Measurements from ENCODE around the gene WFIKKN1.

The WFIKKN1 gene

DNA sequence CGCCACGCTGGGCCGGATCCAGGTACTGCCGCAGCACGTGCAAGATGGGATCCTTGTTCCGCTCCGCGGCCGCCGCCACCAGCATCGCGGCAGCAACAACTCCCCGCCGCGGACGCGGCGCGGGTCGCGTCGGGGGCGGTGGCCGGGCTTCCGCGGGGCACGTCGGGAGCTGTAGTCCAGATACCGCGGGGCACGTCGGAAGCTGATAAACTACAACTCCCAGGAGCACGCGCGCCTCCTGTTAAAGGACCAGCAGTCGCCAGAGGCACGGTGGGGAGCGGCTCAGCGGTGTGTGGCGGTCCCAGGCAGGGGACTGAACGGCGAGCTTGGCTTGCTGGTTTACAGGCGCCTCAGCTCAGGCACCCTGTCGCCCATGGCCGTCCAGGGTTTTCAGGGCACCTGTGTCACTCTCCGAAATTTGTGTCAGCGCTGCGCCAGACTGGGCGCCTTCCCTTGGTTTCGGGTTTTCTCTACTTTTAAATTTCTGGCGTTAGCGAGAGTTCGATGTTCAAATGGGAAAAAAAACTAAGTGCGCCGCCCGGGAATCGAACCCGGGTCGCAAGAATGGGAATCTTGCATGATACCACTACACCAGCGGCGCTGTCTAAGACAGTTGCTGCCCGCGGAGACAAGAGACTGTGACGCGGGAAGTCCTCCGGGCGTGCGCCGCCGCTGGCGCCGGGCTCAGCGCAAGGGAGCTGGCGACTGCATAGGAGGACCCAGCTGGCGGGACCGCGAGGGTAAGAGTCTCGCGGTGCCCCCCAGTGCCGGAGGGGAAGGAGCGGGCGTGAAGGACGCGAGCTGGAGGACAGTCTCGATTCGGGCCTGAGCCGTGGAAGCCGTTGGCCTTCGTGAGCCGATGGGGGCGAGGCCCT, 5.7 kb downstream of the WFIKKN1 start, which contains the start of gene METTL26:
METTL26 (minus strand) TSS at position 100 of the 875 bp plus-strand sequence; CDS start at position 85, 15 bp downstream.
- peak; percentile 98 for DNase-seq

GRCh38 chr16:637081-638018, 6.6 kb downstream of the WFIKKN1 start:
- peak; percentile 68 for DNase-seq

- no peak for DNase-seq
Observed at GRCh38 chr16:638034-638543, 7.3 kb downstream of the WFIKKN1 start.

- DNase-seq, result no peak
Observed at GRCh38 chr16:638836-639235, 8.1 kb downstream of the WFIKKN1 start.

- DNase-seq, result no peak
Observed at GRCh38 chr16:640614-641013, 9.8 kb downstream of the WFIKKN1 start.

DNA sequence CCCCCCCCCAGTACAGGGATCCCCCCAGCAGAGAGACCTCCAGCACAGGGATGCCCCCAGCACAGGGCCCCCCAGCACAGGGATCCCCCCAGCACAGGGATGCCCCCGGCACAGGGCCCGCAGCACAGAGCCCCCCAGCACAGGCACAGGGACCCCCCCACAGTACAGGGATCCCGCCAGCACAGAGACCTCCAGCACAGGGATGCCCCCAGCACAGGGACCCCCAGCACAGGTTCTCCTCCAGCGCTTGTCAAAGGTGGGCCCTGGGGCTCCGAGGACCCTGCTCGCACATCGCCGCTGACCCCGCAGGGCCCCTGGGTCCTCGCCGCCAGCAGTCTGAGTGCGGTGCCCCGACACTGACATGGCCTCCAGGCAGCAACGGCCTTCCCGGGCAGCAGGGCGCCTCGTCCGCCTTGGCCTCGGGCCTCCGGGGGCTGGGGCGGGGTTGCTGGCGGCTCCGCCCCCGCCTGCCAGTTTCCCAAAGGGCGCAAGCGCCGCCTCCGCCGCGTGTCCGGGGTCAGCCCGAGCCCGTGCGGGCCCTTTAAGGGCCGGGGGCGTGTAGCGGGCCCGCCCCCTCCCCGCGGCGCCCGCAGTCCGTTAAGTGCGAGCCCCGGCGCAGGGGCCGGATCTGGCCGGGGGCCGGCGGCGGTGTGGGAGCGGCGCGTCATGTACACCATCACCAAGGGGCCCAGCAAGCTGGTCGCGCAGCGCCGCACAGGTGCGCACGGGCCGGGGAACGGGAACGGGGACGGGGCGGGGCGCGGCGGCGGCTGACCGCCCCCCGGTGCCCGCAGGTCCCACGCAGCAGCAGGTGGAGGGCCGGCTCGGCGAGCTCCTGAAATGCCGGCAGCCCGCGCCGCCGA, 10.8 kb downstream of the WFIKKN1 start, which contains the start of gene MCRIP2:
MCRIP2 (plus strand) TSS at position 503 of the 863 bp plus-strand sequence; CDS start at position 667, 164 bp downstream.
- peak; percentile 86 for DNase-seq

- DNase-seq, result peak; percentile 66
Observed at GRCh38 chr16:642189-643049, 11.6 kb downstream of the WFIKKN1 start.

DNA sequence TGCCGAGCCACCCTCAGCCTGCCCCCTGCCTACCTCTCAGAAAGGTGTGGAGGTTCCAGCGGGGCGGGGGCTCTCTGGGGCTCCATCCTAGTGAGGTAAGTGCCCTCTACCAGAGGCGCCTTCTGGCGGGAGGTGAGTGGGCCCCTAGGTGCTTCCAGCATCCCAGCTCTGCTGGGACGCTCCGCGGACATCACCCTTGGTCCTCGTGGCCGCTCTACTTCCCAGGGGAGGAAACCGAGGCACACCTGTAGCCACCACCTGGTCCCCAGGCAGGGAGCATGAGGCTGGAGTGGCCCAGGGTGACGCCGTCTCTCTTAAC, 12.2 kb downstream of the WFIKKN1 start:
- DNase-seq, result no peak

GRCh38 chr16:644556-644955, 13.8 kb downstream of the WFIKKN1 start:
- no peak for DNase-seq

DNA sequence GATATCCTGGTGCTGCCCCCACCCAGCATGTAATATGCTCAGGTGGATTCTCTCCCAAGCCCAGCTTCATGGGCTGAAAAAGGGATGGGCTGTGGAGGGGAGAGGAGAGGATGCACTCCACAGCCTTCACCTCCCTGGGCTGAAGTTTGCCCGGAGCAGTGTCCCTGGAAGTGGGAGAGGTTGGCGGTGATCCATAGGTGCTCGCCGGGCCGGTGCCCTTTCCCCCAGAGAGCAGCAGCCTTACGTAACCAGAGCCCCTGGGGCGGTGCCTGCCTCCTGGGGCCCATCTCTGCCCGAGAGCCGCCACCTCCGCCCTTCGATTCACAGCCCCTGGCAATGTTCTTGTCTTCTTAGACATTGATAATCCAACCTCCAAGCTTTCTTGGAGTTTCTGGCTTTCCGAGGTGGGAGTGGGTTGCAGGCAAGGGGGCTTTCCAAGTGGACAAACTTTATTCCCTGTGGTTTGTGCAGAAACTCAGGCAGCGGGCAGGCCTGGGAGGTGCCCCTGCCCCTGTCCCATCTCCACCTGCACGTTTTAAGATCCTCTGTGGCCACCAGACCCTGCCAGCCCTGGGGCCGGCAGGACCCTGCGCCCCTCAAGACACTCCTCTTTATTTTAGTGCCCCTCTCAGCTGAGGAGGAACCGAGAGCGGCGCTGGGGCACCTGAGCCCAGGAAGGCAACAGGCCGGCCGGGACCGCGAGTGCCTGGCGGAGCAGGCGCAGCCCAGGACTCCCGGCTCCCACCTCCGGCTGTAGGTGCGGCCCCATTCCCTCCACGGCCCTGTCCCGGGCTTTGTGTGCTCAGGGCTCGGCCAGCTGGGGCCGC, 15.3 kb downstream of the WFIKKN1 start:
- no peak for DNase-seq

DNA sequence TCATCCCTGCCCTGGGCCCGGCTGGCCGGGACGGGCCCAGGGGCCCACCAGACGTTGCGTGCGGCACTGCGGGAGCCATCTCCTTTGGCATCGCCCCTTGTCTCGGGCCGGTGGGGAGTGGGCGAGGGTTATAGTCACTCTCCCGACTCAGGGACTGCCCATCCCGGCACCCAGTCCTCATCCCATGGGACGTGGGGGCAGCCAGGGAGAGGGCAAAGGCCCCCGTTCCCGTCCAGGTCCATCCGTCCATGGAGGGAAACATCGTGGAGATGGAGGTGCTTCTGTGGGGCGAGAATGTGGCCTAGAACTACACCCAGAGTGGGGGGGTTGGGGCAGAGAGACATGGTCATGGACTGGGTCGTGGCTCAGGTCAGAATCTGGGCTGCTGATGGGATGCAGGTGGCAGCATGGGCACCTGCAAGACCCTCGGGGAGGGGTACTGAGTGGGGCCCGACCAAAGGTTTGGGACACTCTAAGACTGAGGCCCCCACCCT, 15.9 kb downstream of the WFIKKN1 start:
- DNase-seq, result no peak

DNA sequence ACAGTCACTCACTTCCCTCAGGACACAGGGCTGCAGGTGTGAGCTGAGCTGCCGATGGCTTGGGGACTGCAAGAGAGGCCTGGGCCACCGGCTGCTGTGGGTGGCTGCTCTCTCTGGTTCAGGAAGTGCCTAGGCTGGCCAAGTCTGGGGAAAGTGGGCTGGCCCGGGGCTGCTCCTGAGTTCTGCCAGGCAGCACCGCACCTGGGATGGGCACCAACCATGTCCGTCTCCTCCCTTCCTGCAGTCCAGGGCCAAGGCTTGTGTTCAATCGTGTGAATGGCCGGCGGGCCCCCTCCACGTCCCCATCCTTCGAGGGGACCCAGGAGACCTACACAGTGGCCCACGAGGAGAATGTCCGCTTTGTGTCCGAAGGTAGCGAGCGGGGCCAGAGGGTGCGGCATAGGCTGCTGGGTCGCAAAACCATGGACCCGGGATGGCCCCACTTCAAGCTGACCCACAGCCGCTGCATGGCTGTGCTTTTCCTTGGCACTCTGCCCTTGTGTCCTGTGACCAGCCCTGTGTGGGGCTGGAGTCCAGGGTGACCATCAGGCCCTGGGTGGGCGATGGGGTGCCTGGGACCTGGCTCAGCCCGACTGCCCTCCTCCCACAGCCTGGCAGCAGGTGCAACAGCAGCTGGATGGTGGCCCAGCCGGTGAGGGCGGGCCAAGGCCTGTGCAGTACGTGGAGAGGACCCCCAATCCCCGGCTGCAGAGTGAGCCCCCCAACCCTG, 16.6 kb downstream of the WFIKKN1 start:
- no peak for DNase-seq

- no peak for DNase-seq
Observed at GRCh38 chr16:648071-648780, 17.4 kb downstream of the WFIKKN1 start.

GRCh38 chr16:648781-649589, 18.2 kb downstream of the WFIKKN1 start, which contains the start of gene WDR90:
TSS of gene WDR90 (plus strand) at chr16:649365. CDS start at chr16:649417, 52 bp downstream.
- peak; percentile 93 for DNase-seq

DNA sequence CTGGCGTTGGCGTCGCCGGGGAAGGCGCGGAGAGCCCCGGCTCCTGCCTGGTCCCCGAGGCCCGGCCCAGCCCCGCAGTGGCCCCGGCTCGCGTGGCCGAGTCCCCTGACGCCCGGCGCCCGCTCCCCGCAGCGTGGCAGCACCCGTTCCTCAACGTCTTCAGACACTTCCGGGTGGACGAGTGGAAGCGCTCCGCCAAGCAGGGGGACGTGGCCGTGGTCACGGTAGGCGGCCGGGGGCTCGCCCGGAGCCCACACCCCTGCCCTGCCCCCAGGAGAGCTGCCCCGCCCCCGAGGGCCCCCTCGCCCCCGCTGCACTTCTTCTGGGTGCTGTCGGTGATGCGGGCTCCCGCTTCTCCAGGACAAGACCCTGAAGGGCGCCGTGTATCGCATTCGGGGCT, 18.8 kb downstream of the WFIKKN1 start:
- DNase-seq, result no peak

- no peak for DNase-seq
Observed at GRCh38 chr16:651844-652243, 21.1 kb downstream of the WFIKKN1 start.
